ENCODE results near the gene ABHD14A.

- TF ChIP-seq EZH2 (IDR thresholded peaks at IDR 0.05), result no peak
- TF ChIP-seq POLR2AphosphoS5 (IDR thresholded peaks at IDR 0.05; ENCODE audit: borderline replicate concordance, low read depth, low read length), result no peak
- TF ChIP-seq FOXP2 (optimal IDR thresholded peaks at IDR 0.05; ENCODE audit: control extremely low read depth, extremely low read length, insufficient read depth), result no peak
Observed at GRCh38 chr3:52001443-52001974, 26.6 kb downstream of the ABHD14A start.

All from SK-N-MC (cell line).